Amygdala (tissue), 56 donors: ENCODE data around the gene MBD3L3.
"Not testable (repeated sequence)": the region's sequence is repeated elsewhere in the genome, so short reads cannot be mapped to it uniquely, and the experiment has no call there.

Experiments used
- DNase-seq, 56 donors: peaks; one replicate each; lab custom pipeline; 2025; lab: John Stamatoyannopoulos, UW

The MBD3L3 gene

GRCh38 chr19:7063764-7064418 is 5.4 kb upstream of the MBD3L3 start:
- DNase-seq, result no peak

- no peak for DNase-seq
Measured at GRCh38 chr19:7063339-7063738, 4.9 kb upstream of the MBD3L3 start.

- DNase-seq, result not testable (repeated sequence)
Measured at GRCh38 chr19:7059977-7060376, 1.5 kb upstream of the MBD3L3 start.

- DNase-seq, result not testable (repeated sequence)
Measured at GRCh38 chr19:7056371-7056770, 2.1 kb downstream of the MBD3L3 start.

- not testable (repeated sequence) for DNase-seq
Measured at GRCh38 chr19:7055679-7056078, 2.8 kb downstream of the MBD3L3 start.

GRCh38 chr19:7054635-7055368 is 3.7 kb downstream of the MBD3L3 start:
- DNase-seq, result not testable (repeated sequence)

GRCh38 chr19:7052896-7053295 is 5.6 kb downstream of the MBD3L3 start:
- not testable (repeated sequence) for DNase-seq

- DNase-seq, result not testable (repeated sequence)
Measured at GRCh38 chr19:7051421-7051820, 7.1 kb downstream of the MBD3L3 start.

- not testable (repeated sequence) for DNase-seq
Measured at GRCh38 chr19:7049021-7049420, 9.5 kb downstream of the MBD3L3 start, which contains the start of gene MBD3L2. MBD3L2 (plus strand) TSS chr19:7049321; CDS start chr19:7049374, 53 bp downstream.

- not testable (repeated sequence) for DNase-seq
Measured at GRCh38 chr19:7041563-7041962, 16.9 kb downstream of the MBD3L3 start.

GRCh38 chr19:7040079-7040478 is 18.4 kb downstream of the MBD3L3 start, which contains the start of gene MBD3L4:
MBD3L4 (minus strand) TSS chr19:7040179; CDS start chr19:7040144, 35 bp downstream.
- not testable (repeated sequence) for DNase-seq

- DNase-seq, result not testable (repeated sequence)
Measured at GRCh38 chr19:7030278-7030677, 28.2 kb downstream of the MBD3L3 start, which contains the start of gene MBD3L5. MBD3L5 (plus strand) TSS chr19:7030578; CDS start chr19:7030612, 34 bp downstream.

GRCh38 chr19:7028790-7029189 is 29.7 kb downstream of the MBD3L3 start:
- not testable (repeated sequence) for DNase-seq

GRCh38 chr19:7021331-7021730 is 37.1 kb downstream of the MBD3L3 start, which contains the start of gene MBD3L2B:
MBD3L2B (minus strand) TSS chr19:7021431; CDS start chr19:7021397, 34 bp downstream.
- not testable (repeated sequence) for DNase-seq

GRCh38 chr19:7018828-7019227 is 39.6 kb downstream of the MBD3L3 start:
- DNase-seq, result no peak

GRCh38 chr19:7013678-7014077 is 44.8 kb downstream of the MBD3L3 start:
- DNase-seq, result no peak

GRCh38 chr19:7010722-7011593 is 47.5 kb downstream of the MBD3L3 start:
- DNase-seq, result no peak

- DNase-seq, result no peak
Measured at GRCh38 chr19:7007859-7008258, 50.6 kb downstream of the MBD3L3 start.
